GM12801 (cell line): Measurements from ENCODE around the gene GLUD2.

ENCODE experiments used
- TF ChIP-seq, protein P1 (sequence below): IDR thresholded peaks from one replicate; pipeline ENCODE4 v1.5.1; 2011; ENCODE audit warnings: control low read depth; ENCODE audit not compliant: insufficient read length; ENCODE audit errors: extremely low read depth

Gene GLUD2

DNA sequence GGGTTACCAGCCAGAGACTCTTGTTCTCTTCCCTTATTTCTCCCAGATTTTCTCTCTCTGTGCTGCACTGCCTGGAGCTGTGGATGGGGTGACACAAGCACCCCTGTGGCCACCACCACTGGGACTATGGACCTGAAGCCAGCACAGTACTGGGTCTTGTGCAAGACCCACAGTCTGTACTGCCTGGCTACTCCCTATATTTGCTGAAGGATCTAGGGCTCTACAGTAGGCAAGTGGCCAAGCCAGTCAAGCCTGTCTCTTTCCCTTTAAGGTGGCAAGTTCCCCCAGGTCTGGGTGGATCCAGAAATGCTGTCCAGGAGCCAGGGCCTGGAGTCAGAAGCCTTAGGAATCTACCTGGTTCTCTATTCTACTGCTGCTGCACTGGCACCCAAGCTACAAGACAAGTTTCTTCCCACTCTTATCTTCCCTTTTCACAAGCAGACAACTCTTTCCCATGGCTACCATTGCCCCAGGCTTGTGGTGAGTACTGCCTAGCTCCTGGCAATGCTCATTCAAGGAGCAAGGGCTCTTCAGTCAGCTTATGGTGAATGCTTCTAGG, 33.4 kb upstream of the GLUD2 start:
- TF ChIP-seq, protein P1, sequence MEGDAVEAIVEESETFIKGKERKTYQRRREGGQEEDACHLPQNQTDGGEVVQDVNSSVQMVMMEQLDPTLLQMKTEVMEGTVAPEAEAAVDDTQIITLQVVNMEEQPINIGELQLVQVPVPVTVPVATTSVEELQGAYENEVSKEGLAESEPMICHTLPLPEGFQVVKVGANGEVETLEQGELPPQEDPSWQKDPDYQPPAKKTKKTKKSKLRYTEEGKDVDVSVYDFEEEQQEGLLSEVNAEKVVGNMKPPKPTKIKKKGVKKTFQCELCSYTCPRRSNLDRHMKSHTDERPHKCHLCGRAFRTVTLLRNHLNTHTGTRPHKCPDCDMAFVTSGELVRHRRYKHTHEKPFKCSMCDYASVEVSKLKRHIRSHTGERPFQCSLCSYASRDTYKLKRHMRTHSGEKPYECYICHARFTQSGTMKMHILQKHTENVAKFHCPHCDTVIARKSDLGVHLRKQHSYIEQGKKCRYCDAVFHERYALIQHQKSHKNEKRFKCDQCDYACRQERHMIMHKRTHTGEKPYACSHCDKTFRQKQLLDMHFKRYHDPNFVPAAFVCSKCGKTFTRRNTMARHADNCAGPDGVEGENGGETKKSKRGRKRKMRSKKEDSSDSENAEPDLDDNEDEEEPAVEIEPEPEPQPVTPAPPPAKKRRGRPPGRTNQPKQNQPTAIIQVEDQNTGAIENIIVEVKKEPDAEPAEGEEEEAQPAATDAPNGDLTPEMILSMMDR = no peak

DNA sequence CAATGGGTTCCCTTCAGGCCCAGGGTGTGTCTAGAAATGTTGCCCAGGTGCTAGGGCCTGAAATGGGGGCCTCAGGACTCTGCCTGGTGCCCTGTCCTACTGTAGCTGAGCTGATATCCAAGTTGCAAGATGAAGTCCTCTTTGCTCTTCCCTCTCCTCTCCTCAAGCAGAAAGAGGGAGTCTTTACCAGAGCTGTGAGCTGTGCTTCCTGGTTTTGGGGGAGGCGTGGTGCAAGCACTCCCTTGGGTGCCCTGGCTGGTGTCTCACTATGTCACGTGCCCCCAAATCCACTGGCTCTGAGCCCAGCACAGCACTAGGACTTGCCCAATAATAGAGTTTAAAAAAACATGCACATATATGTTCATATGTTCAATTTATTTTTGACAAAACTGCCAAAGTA, 32.6 kb upstream of the GLUD2 start:
- TF ChIP-seq, protein P1 = no peak

DNA sequence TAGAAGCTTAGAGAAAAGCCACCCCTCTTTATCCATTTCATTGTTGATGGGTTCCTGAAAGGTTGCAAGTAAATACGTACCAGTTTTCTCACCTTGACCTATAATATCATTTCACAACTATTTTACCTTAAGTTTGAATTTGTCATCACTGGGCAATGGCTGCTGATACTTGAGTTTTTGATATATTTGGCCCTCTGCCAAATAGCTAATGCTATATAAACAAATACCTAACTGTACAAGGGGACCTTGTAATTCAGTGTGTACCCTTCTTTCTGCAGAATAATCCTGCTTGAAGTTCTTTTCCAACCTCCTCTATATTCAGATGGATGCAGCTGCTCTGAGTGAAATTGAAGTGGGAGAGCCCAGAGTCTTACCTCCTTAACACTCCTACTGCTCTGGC, 19.0 kb upstream of the GLUD2 start:
- TF ChIP-seq, protein P1 = no peak

DNA sequence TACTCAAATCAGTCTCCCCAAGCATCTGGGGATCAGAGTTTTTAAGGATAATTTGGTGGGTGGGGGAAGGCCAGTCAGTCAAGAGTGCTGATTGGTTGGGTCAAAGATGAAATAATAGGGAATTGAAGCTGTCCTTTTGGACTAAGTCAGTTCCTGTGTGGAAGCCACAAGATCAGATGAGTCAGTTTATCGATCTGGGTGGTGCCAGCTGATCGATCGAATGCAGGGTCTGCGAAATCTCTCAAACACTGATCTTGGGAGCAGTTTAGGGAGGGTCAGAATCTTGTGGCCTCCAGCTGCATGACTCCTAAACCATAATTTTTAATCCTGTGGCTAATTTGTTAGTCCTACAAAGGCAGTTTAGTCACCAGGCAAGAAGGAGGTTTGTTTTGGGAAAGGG, 17.3 kb upstream of the GLUD2 start:
- TF ChIP-seq, protein P1 = no peak

DNA sequence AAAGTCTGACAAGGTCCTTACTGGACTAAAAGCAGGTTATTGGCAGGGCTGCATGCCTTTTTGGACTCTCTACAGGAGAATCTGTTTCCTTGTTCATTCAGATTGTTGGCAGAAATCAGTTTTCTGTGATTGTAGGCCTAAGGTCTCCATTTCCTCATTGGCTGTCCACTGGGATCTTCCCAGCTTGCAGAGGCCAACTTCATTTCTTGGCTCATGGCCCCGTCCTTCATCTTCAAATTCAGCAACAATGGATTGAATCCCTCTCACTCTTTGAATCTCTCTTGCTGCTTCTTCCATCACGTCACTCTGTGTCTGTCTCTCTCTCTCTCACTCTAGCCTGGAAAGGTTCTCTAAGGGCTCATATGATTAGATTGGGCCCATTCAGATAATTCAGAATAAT, 14.9 kb upstream of the GLUD2 start:
- TF ChIP-seq, protein P1 = no peak

DNA sequence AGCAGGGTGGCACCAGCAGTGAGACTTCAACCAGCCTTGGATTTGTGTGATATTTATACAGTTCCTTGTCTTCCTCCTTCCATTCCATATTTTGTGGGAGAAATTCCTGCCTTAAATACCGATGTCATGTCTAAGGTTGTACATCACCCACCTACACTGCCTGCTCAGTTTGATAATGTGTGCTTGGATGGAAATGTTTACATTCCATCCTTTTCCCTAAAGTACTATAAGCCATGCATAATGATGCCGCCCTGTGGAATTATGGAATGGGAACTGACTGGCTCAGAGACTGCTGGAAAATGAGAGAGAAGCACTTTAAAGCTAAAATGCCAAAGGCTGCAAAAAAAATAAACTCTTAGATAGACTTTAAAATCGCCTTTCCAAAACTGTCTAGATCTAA, 11.3 kb upstream of the GLUD2 start:
- TF ChIP-seq, protein P1 = no peak

DNA sequence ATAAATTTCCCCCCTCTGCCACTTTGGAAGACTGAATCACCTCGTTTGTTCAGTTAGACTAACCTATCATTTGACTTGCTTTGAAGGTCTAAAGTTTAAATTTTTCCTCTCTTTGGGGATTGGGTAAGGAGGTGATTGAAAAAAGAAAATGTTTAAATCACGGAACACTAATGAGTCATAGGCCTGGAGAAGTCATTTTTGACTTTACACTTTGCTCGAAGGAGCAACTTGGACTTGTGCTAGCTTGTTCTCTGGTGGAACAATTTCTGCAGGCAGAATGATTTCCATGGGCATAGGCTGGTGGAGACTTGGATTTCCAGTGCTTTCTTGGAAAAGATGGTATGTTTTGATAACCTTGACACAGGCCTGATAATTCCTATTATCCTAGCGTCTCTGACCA, 10.5 kb upstream of the GLUD2 start:
- TF ChIP-seq, protein P1 = no peak

DNA sequence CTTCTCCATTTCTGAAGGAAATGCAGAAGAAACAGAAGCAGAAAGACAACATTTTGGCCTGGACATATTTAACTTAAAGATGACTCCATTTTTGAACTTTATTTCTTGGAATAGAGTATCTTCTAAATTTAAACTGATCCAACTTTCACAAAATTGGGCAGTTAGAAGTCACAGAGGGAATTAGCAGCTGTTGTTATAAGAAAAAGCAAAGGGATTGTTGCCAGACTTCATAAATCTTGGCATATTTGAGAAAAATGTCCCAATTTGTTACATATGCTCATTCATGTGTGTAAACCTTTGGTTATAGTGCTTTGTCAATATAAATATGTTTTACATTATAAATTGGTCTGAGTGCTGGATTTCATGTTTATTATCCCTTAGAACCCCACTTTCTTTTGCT, 3.4 kb downstream of the GLUD2 start:
- TF ChIP-seq, protein P1 = no peak
